ENCODE measurements around the gene TBL2.

- TF ChIP-seq CTCF (IDR thresholded peaks at IDR 0.05 in 8 of 11, conservative IDR thresholded peaks at IDR 0.05 in 3 of 11) = peak in 2 of 11 experiments; percentile 21
- TF ChIP-seq POLR2AphosphoS5 (IDR thresholded peaks at IDR 0.05) = peak; percentile 75 to 88 (median 85)
Measured at GRCh38 chr7:73557108-73557396, 21.3 kb downstream of the TBL2 start.

All from spleen (tissue), 7 donors.